K562 (cell line): ENCODE data around the gene PRSS38. TPM values are rescaled to one million over a fixed set of nuclear protein-coding genes. Genes with fewer than 3 reads are reported as not detected.

Experiments used
- ATAC-seq: fragments of 200-7000 bp; cut with Tn5 transposase; 3 replicates; pipeline ENCODE4 v1.9.1; 2020; ENCODE audit warnings: moderate library complexity
- BruUV-seq: library from RNA; stranded (reverse); fragments of 400-500 nt; replicated peaks from 2 replicates; lab custom pipeline; 2021; lab: Mats Ljungman, UMichigan
- CTCF ChIA-PET: fragments of 300-600 bp; formaldehyde crosslinking; extraction: SDS; loops from one replicate; lab custom pipeline; 2021; ENCODE audit warnings: low intra/inter-chr PET ratio; lab: Yijun Ruan, JAX
- POLR2A ChIA-PET: fragments of 300-600, 350-650 bp; sonication (Branson Sonifier 250); formaldehyde crosslinking; extraction: SDS; loops from one replicate; lab custom pipeline; 2021; ENCODE audit warnings: antibody characterized with exemption, inconsistent platforms; lab: Yijun Ruan, JAX
- DNase-seq, 4 experiments: peaks; one replicate each; pipeline versions ENCODE4 v3.0.0 to v3.0.0-alpha.2; 2011 to 2018; ENCODE audit warnings: low spot score in 3 of 4, mixed read lengths in 3 of 4; ENCODE audit errors: extremely low read depth in 1 of 4
- FAIRE-seq: peaks from 2 replicates; lab custom pipeline; 2011; peaks lifted over from hg19 to GRCh38; lab: Jason Lieb, UNC
- H2AFZ ChIP-seq: 2 replicates; pipeline ENCODE4 v1.6.0; 2011; ENCODE audit warnings: low read depth, low read length, control low read depth, inconsistent platforms
- H3K27ac ChIP-seq: fragments of 200-600 bp; 3 replicates; pipeline ENCODE4 v1.8.0; 2011; ENCODE audit warnings: low read depth, mild to moderate bottlenecking, control low read depth, inconsistent platforms, low read length, moderate library complexity, mixed read lengths; ENCODE audit errors: extremely low read depth
- H3K27me3 ChIP-seq, 2 experiments: fragments of 300-600 bp in 1 of 2; 2 replicates in 1 of 2; 3 replicates in 1 of 2; pipeline versions ENCODE4 v1.6.0 to v1.8.0; 2011; ENCODE audit warnings: inconsistent platforms in 2 of 2, low read length in 2 of 2, mild to moderate bottlenecking in 1 of 2, mixed read lengths in 1 of 2, moderate library complexity in 1 of 2; ENCODE audit not compliant: control insufficient read depth in 2 of 2, insufficient read depth in 2 of 2
- H3K36me3 ChIP-seq: fragments of 300-600 bp; 3 replicates; pipeline ENCODE4 v1.8.0; 2011; ENCODE audit warnings: mild to moderate bottlenecking, low read length, inconsistent platforms; ENCODE audit not compliant: control insufficient read depth, insufficient read depth
- H3K4me1 ChIP-seq, 2 experiments: fragments of 200-600 bp in 1 of 2; replicated peaks in 1 of 2; 2 replicates in 1 of 2; 3 replicates in 1 of 2; pipeline versions ENCODE4 v1.5.1 to v1.8.0; 2011; ENCODE audit warnings: inconsistent platforms in 2 of 2, low read length in 2 of 2, mild to moderate bottlenecking in 1 of 2, mixed read lengths in 1 of 2, moderate library complexity in 1 of 2; ENCODE audit not compliant: control insufficient read depth in 2 of 2, insufficient read depth in 2 of 2
- H3K4me2 ChIP-seq: 2 replicates; pipeline ENCODE4 v1.6.1; 2011; ENCODE audit warnings: low read length, control low read depth, inconsistent platforms, mixed read lengths; ENCODE audit not compliant: insufficient read depth
- H3K4me3 ChIP-seq: fragments of 200-600 bp; sonication (generic), shearing (Covaris generic); 2 replicates; pipeline ENCODE4 v1.5.1; 2016; ENCODE audit warnings: control low read depth, inconsistent platforms
- H3K79me2 ChIP-seq: fragments of 200-600 bp; 3 replicates; pipeline ENCODE4 v1.8.0; 2011; ENCODE audit warnings: low read length, inconsistent platforms; ENCODE audit not compliant: control insufficient read depth, insufficient read depth
- H3K9ac ChIP-seq, 2 experiments: 2 replicates each; pipeline versions ENCODE4 v1.6.0 to v1.6.1; 2011; ENCODE audit warnings: low read depth in 2 of 2, low read length in 2 of 2, control low read depth in 1 of 2, inconsistent platforms in 1 of 2, mild to moderate bottlenecking in 1 of 2, mixed read lengths in 1 of 2; ENCODE audit not compliant: insufficient read depth in 1 of 2
- H3K9me1 ChIP-seq: one replicate; pipeline ENCODE4 v1.6.0; 2011; ENCODE audit warnings: inconsistent platforms, mild to moderate bottlenecking, low read length, moderate library complexity; ENCODE audit not compliant: control insufficient read depth, insufficient read depth
- H3K9me3 ChIP-seq: replicated peaks from 2 replicates; pipeline ENCODE4 v1.5.1; 2011; ENCODE audit warnings: low read depth, low read length, inconsistent platforms; ENCODE audit not compliant: control insufficient read depth, insufficient read depth
- H4K20me1 ChIP-seq: replicated peaks from 2 replicates; pipeline ENCODE4 v1.6.1; 2011; ENCODE audit warnings: low read length, inconsistent platforms, mixed read lengths; ENCODE audit not compliant: control insufficient read depth, insufficient read depth
- PRMT5 ChIP-seq: sonication (generic); formaldehyde crosslinking; IDR thresholded peaks from 2 replicates; pipeline ENCODE4 v1.5.0; 2020; ENCODE audit warnings: missing genetic modification reagents
- RBM25 ChIP-seq: fragments of 200-400 bp; formaldehyde crosslinking; IDR thresholded peaks from 2 replicates; pipeline ENCODE4 v1.6.1; 2018; ENCODE audit warnings: low read length, low read depth, moderate library complexity; ENCODE audit not compliant: severe bottlenecking
- ZEB2 ChIP-seq: fragments of 450-650 bp; IDR thresholded peaks from 2 replicates; pipeline ENCODE4 v1.6.1; 2016
- ZFX ChIP-seq: sonication (generic); formaldehyde crosslinking; IDR thresholded peaks from 2 replicates; pipeline ENCODE4 v1.8.0; 2022; ENCODE audit warnings: mild to moderate bottlenecking, missing genetic modification reagents, moderate library complexity
- ZNF146 ChIP-seq: IDR thresholded peaks from one replicate; pipeline ENCODE4 v1.6.1; 2018; ENCODE audit warnings: missing compliant biosample characterization; ENCODE audit not compliant: unreplicated experiment
- WGBS: fragments of 100-300 bp; shearing (Covaris generic); methylation state at CpG from one replicate; pipeline ENCODE4 v1.1.6; 2016; ENCODE audit warnings: low coverage, mixed read lengths; ENCODE audit not compliant: insufficient coverage; ENCODE audit errors: missing lambda C conversion rate; 5-methylcytosine and 5-hydroxymethylcytosine counted together
- in situ Hi-C: fragments of 300-500 bp; cut with MboI; formaldehyde crosslinking; loops from 4 replicates; pipeline ENCODE4 v1.15.0; 2018; ENCODE audit warnings: inconsistent platforms, mixed read lengths
- intact Hi-C: fragments of 100-400 bp; cut with micrococcal nuclease; formaldehyde crosslinking; loops from 2 replicates; pipeline ENCODE4 v1.14.2; 2022
- polyA plus RNA-seq, 8 experiments: library from polyadenylated mRNA; depleted of rRNA in 4 of 8; stranded (reverse) in 5 of 8; unstranded in 3 of 8; fragments of >200 nt; fragmentation: Nextera tagmentation in 2 of 8; fragmentation: Illumina TruSeq in 1 of 8; extraction: Ambion mirVana in 2 of 8; extraction: Trizol in 1 of 8; gene quantifications; 2 replicates each; pipeline versions ENCODE4 v1.2.1 to v1.2.3, GENCODE V29; 2011 to 2014; ENCODE audit warnings: inconsistent platforms in 1 of 8, missing spikeins in 1 of 8
- total RNA-seq, 7 experiments: library from RNA; depleted of rRNA in 6 of 7; stranded (reverse); fragments of >200 nt in 6 of 7; fragmentation: Illumina TruSeq in 2 of 7; extraction: Trizol in 2 of 7; gene quantifications; 2 replicates each; pipeline versions ENCODE4 v1.2.1 to v1.2.3, GENCODE V29; 2011 to 2021; ENCODE audit warnings: low replicate concordance in 1 of 7
- TF ChIP-seq, protein P1 (sequence below): sonication (generic); formaldehyde crosslinking; IDR thresholded peaks from 2 replicates; pipeline ENCODE4 v1.8.0; 2022; ENCODE audit warnings: mild to moderate bottlenecking, missing genetic modification reagents

The PRSS38 gene
- total and polyA plus RNA-seq, 9 of the 15 experiments (the other 6 are each of a cell fraction or from before 2014, with no cell fraction given): 0.09 to 0.14 TPM; not detected in 7

- ChIA-PET CTCF (no interaction called here), POLR2A (no interaction called here)
- FAIRE-seq: no peak
- no TSS peak for BruUV-seq
- no peaks in the 10 kb centered on the region for H3K4me1 ChIP-seq
- no peaks in the 10 kb centered on the region for H3K9me1 ChIP-seq
- no peaks in the 10 kb centered on the region for H3K9me3 ChIP-seq
- intact Hi-C loops: no loop called here
- TF ChIP-seq RBM25: peak; percentile 11
- TF ChIP-seq, protein P1, sequence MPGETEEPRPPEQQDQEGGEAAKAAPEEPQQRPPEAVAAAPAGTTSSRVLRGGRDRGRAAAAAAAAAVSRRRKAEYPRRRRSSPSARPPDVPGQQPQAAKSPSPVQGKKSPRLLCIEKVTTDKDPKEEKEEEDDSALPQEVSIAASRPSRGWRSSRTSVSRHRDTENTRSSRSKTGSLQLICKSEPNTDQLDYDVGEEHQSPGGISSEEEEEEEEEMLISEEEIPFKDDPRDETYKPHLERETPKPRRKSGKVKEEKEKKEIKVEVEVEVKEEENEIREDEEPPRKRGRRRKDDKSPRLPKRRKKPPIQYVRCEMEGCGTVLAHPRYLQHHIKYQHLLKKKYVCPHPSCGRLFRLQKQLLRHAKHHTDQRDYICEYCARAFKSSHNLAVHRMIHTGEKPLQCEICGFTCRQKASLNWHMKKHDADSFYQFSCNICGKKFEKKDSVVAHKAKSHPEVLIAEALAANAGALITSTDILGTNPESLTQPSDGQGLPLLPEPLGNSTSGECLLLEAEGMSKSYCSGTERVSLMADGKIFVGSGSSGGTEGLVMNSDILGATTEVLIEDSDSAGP (CRISPR knock-in tag): no peak
- no peak for TF ChIP-seq ZFX
- TF ChIP-seq PRMT5 (CRISPR knock-in tag): no peak
- TF ChIP-seq ZEB2: no peak
- TF ChIP-seq ZNF146 (CRISPR knock-in tag): peak; percentile 86
- no peak overlapping the region for H2AFZ ChIP-seq
- H3K27ac ChIP-seq: no peak overlapping the region
- 0% methylated on average over 2 of the region's 2 CpGs for WGBS
- H4K20me1 ChIP-seq: no peaks in the 10 kb centered on the region
- H3K4me3 ChIP-seq: no peak overlapping the region
- no peak overlapping the region for H3K4me2 ChIP-seq
- H3K36me3 ChIP-seq: no peaks in the 10 kb centered on the region
- no peak for DNase-seq
- ATAC-seq: no peak
- in situ Hi-C loops: no loop called here
- no peaks in the 10 kb centered on the region for H3K79me2 ChIP-seq
- peaks cover 0 to 9% of the 10 kb centered on the region in 2 experiments; a peak in 1 of 5 replicates for H3K27me3 ChIP-seq
- no peak overlapping the region for H3K9ac ChIP-seq
These were observed 8.7 kb downstream of the PRSS38 start for GRCh38 chr1:227824204-227824603.
